Measurements from ENCODE around the gene LAMP5.

GRCh38 chr20:9523636-9524035, 9.2 kb downstream of the LAMP5 start:
- no peak for TF ChIP-seq FOXK2 (IDR thresholded peaks at IDR 0.05)
- no peak for TF ChIP-seq ZNF384 (IDR thresholded peaks at IDR 0.05)
- TF ChIP-seq NFRKB (IDR thresholded peaks at IDR 0.05), result no peak
- TF ChIP-seq FOXM1 (IDR thresholded peaks at IDR 0.05; ENCODE audit: borderline replicate concordance), result no peak
- TF ChIP-seq SP1 (IDR thresholded peaks at IDR 0.05), result no peak
- no peak for TF ChIP-seq BHLHE40 (IDR thresholded peaks at IDR 0.05; ENCODE audit: borderline replicate concordance)
- TF ChIP-seq ELF4 (IDR thresholded peaks at IDR 0.05), result no peak
- TF ChIP-seq SUZ12 (IDR thresholded peaks at IDR 0.05), result no peak
- no peak for TF ChIP-seq TARDBP (IDR thresholded peaks at IDR 0.05)
- no peak for TF ChIP-seq LEF1 (IDR thresholded peaks at IDR 0.05; ENCODE audit: borderline replicate concordance)
- no peak for TF ChIP-seq L3MBTL2 (conservative IDR thresholded peaks at IDR 0.05)
- TF ChIP-seq HDGF (IDR thresholded peaks at IDR 0.05; ENCODE audit: borderline replicate concordance), result no peak
- TF ChIP-seq PKNOX1 (IDR thresholded peaks at IDR 0.05), result no peak
- no peak for TF ChIP-seq CTBP1 (IDR thresholded peaks at IDR 0.05; ENCODE audit: borderline replicate concordance)

Measured in HEK293T (cell line).